Measurements from ENCODE around the gene ENTPD2. TPM values are rescaled to one million over a fixed set of nuclear protein-coding genes. Genes with fewer than 3 reads are reported as not detected.

ENTPD2 gene
- total and polyA plus RNA-seq, 9 of the 15 experiments (the other 6 are each of a cell fraction or from before 2014, with no cell fraction given): 0.04 to 0.60 (median 0.14) TPM; not detected in 4

DNA sequence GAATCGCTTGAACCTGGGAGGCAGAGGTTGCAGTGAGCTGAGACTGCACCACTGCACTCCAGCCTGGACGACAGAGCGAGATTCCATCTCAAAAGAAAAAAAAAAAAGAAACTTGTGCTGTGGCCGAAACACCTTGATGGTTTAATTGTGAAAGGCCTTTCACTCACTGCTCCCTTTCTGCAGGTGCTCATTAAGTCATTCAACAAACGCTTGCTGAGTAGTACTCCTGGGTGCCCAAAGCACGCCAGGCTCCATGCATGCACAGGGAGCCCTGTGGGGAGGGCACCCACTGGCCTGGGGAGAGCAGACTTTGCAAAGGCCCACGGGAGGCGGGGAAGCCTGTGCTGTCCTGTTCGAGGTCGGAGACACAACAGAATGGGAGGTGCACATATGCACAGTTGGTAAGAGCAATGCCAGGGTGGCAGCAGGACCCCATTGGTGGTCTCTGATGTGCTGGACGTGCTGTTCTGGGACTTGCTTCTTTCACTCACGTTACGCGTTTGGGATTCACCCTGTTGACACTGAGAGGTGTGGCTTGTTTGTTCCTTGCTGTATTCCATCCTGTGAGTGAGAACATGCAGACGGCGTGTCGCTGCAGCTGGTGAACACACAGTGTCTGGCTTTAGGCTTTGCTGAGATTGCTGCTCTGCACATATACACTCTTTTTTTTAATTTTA is 3.0 kb upstream of the ENTPD2 start:
- H3K4me3 ChIP-seq: no peak overlapping the region
- H3K27ac ChIP-seq (ENCODE audit: extremely low read depth, low read depth, low read length): no peak overlapping the region
- ATAC-seq: no peak
- no peaks in the 10 kb centered on the region; the same call in none of the 2 replicates for H4K20me1 ChIP-seq (replicated peaks; ENCODE audit: control insufficient read depth, insufficient read depth, low read length)
- H3K79me2 ChIP-seq (ENCODE audit: control insufficient read depth, insufficient read depth, low read length): no peaks in the 10 kb centered on the region
- H3K9ac ChIP-seq (ENCODE audit: insufficient read depth in 1 of 2, low read depth in 2 of 2, low read length in 2 of 2): no peak overlapping the region
- H3K27me3 ChIP-seq (ENCODE audit: control insufficient read depth in 2 of 2, insufficient read depth in 2 of 2, low read length in 2 of 2): no peaks in the 10 kb centered on the region
- H3K9me1 ChIP-seq (ENCODE audit: control insufficient read depth, insufficient read depth, low read length): no peaks in the 10 kb centered on the region
- H3K4me2 ChIP-seq (ENCODE audit: insufficient read depth, low read length): no peak overlapping the region
- no peak overlapping the region for H2AFZ ChIP-seq (ENCODE audit: low read depth, low read length)
- no peak for DNase-seq (ENCODE audit: extremely low read depth in 1 of 4, low spot score in 3 of 4)
- intact Hi-C loops (cut with micrococcal nuclease) (no loop called here), in situ Hi-C loops (cut with MboI) (no loop called here)
- no peaks in the 10 kb centered on the region for H3K36me3 ChIP-seq (ENCODE audit: control insufficient read depth, insufficient read depth, low read length)
- H3K4me1 ChIP-seq (replicated peaks in 1 of 2; ENCODE audit: control insufficient read depth in 2 of 2, insufficient read depth in 2 of 2, low read length in 2 of 2): peaks cover 0 to 38% of the 10 kb centered on the region in 2 experiments; a peak in 2 of 5 replicates
- ChIA-PET POLR2A (interaction anchor here (0.7 kb wide), 1 partner anchor 269 kb away, joined by 3 read pairs; no protein-coding TSS in a partner anchor), CTCF (ENCODE audit: low intra/inter-chr PET ratio) (no interaction called here)
- BruUV-seq (replicated peaks): no TSS peak
- FAIRE-seq: no peak
- no peaks in the 10 kb centered on the region for H3K9me3 ChIP-seq (replicated peaks; ENCODE audit: control insufficient read depth, insufficient read depth, low read depth, low read length)
- TF ChIP-seq FOXA3 (CRISPR knock-in tag; conservative IDR thresholded peaks at IDR 0.05 in 1 of 2, IDR thresholded peaks at IDR 0.05 in 1 of 2) (no peak), GATAD2B (IDR thresholded peaks at IDR 0.05; ENCODE audit: borderline replicate concordance) (no peak), SAP30 (IDR thresholded peaks at IDR 0.05; ENCODE audit: borderline replicate concordance, insufficient read depth, low read depth, low read length, poor library complexity, severe bottlenecking) (no peak), POLR2AphosphoS5 (IDR thresholded peaks at IDR 0.05; ENCODE audit: control insufficient read depth, insufficient read depth, low read depth, low read length) (no peak), PRMT5 (CRISPR knock-in tag; IDR thresholded peaks at IDR 0.05) (no peak), HDAC2 (IDR thresholded peaks at IDR 0.05) (no peak), NCOA4 (IDR thresholded peaks at IDR 0.05; ENCODE audit: partially characterized antibody) (no peak)
- TF ChIP-seq, protein P1, sequence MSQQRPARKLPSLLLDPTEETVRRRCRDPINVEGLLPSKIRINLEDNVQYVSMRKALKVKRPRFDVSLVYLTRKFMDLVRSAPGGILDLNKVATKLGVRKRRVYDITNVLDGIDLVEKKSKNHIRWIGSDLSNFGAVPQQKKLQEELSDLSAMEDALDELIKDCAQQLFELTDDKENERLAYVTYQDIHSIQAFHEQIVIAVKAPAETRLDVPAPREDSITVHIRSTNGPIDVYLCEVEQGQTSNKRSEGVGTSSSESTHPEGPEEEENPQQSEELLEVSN (IDR thresholded peaks at IDR 0.05; ENCODE audit: borderline replicate concordance in 1 of 2, extremely low read depth in 1 of 2, insufficient read depth in 1 of 2, insufficient read length in 1 of 2, low read depth in 1 of 2, low read length in 1 of 2, poor library complexity in 1 of 2, severe bottlenecking in 1 of 2): no peak
- TF ChIP-seq, protein P2, sequence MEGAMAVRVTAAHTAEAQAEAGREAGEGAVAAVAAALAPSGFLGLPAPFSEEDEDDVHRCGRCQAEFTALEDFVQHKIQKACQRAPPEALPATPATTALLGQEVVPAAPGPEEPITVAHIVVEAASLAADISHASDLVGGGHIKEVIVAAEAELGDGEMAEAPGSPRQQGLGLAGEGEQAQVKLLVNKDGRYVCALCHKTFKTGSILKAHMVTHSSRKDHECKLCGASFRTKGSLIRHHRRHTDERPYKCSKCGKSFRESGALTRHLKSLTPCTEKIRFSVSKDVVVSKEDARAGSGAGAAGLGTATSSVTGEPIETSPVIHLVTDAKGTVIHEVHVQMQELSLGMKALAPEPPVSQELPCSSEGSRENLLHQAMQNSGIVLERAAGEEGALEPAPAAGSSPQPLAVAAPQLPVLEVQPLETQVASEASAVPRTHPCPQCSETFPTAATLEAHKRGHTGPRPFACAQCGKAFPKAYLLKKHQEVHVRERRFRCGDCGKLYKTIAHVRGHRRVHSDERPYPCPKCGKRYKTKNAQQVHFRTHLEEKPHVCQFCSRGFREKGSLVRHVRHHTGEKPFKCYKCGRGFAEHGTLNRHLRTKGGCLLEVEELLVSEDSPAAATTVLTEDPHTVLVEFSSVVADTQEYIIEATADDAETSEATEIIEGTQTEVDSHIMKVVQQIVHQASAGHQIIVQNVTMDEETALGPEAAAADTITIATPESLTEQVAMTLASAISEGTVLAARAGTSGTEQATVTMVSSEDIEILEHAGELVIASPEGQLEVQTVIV (CRISPR knock-in tag; IDR thresholded peaks at IDR 0.05; ENCODE audit: borderline replicate concordance): no peak
- 43% methylated on average over 17 of the region's 17 CpGs for WGBS (ENCODE audit: insufficient coverage, low coverage, missing lambda C conversion rate)

All from K562 (cell line).